Measurements from ENCODE around the gene C14orf119.

The C14orf119 gene

GRCh38 chr14:23112359-23113178, 17.3 kb downstream of the C14orf119 start:
- no peak for DNase-seq

DNA sequence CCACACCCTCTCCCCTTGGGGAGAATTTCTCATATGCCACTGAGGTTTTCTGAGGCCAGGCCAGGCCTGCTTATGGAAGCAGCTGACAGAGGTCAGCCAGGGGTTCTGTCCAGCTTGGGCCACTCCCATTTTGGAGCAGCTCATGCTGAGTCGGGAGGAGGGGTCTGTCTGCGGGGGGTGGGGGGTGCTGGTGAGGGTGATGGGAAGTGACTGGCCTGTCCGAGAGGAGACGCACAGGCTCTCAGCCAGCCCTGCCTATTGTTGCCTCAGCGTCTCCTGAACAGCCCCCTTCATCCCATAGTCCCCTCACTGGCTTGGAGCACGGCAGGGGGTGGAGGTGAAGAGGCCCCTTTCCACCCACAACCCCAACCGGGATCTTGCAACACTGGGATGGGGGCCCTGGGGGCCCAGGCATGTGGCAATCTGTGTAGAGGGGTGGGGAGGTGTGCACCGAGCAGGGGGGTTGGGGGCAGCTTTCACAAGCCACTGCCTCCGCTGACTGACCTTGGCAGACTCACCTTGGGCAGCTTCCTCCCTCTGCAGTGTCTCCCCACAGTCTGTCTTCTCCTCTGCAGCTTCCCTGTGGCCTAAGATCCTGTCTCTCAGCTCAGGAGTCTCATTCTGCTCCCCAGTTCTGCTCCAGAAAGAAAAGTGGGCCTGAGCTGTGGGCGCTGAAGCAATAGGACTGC, 18.3 kb downstream of the C14orf119 start:
- no peak for DNase-seq

GRCh38 chr14:23114120-23114458, 18.8 kb downstream of the C14orf119 start:
- no peak for DNase-seq

DNA sequence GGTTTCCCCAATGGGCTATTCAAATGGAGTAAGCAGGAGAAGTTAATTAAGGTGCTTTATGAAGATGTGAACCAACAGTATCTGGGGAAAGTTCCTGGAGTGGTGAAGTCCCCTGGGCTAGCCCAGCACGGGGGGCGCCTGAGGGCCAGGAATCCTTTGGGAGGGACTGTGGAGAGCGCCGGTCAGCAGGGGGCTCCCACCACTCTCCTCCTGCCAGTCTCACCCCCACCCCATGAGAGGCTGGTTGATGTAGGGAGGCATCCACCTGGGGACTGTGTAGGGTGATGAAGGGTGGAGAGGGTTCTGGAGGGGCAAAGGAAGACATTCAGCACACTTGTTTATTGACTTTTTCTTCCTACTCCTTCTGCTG, 19.3 kb downstream of the C14orf119 start:
- no peak for DNase-seq

DNA sequence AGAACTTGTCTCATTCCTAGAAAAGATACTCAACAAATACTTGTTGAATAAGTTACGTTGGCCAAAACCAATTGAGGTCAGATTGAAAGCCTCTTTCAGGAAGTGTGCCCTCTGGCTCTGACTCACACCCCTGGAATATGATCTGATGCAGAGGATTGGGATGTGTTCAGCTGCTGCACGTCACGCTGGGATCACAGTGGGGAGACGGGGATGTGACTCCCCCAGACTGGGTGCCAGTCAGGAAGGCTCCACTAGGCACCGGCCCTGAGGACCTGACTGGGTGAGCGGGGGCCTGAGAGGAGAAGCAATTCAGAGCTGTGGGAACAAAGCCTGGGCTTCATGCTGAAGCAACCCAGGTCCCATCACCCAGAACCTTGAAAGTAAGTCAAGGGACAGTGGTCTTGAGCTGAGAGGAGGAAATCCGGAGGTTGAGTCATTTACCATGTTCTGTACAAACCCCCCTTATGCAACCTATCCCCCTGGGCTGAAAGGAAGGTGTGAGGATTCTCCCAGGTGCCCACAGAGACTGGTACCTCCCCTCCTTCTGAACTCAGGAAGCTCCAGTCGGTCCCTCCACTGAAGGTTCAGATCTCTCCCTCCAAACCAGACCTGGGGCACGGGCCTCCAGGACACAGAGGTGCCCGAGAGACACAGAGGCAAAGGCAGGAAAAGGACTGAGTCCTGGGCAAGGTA, 19.9 kb downstream of the C14orf119 start:
- DNase-seq, result no peak

DNA sequence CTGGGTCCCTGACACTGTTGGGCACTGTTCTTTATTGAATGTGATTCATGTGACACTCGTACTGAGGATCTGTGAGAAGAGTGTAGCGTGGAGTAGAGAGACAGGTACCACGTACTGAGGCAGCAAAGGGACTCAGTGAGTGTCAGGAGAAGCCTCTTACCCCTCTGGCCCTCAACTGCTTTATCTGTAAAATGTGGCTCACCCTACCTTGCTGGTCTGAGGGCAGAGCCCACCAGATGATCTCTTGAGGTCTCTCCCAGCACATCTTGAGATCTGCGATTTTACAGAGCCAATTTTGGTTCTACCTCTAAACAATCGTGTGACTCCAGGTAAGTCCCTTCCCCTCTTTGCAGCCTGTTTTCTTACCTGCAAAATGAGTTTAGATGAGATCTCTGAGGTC, 20.6 kb downstream of the C14orf119 start:
- DNase-seq, result no peak

GRCh38 chr14:23117371-23118020, 22.2 kb downstream of the C14orf119 start:
- DNase-seq, result no peak

- DNase-seq, result no peak
These were observed 23.4 kb downstream of the C14orf119 start, which contains the start of gene CEBPE for GRCh38 chr14:23118506-23119362. CEBPE (minus strand) TSS chr14:23119255; CDS start chr14:23119091, 164 bp downstream.

- DNase-seq, result no peak
These were observed 24.3 kb downstream of the C14orf119 start for GRCh38 chr14:23119363-23120327.

DNA sequence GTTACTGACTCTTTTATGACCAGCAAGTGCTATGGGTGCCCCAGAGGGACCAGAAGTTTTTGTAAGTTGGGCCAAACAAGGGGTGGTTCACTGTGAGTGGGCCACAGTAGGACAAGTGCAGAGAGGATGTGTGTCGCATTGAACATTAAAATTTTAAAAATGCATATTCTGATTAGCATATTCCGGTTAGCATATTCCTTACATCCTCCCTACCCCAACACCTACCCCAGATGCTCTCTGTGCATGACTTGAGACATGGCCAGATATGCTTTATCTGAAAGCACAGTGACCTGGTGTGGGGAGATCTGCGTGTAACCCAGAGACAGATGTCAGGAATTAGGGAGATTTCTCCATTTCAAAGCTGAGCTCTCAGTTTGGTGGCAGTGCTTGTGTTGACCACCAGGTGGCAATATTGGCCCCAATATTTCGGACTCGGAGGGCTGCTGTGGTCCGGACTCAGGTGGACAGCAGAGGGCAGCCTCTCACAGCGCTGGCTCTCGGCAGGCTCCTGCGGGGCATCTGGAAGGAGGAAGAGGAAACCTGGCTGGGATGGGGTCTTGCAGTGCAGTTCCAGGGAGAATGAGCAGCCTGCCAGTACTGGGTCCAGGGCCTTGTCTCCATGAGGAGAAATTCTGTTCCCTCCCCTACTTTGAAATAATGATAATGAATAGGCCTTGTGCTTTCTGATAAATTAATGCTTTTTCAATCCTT, 25.4 kb downstream of the C14orf119 start:
- peak; percentile 88 to 97 for DNase-seq

GRCh38 chr14:23121361-23121771, 26.1 kb downstream of the C14orf119 start:
- DNase-seq, result no peak

DNA sequence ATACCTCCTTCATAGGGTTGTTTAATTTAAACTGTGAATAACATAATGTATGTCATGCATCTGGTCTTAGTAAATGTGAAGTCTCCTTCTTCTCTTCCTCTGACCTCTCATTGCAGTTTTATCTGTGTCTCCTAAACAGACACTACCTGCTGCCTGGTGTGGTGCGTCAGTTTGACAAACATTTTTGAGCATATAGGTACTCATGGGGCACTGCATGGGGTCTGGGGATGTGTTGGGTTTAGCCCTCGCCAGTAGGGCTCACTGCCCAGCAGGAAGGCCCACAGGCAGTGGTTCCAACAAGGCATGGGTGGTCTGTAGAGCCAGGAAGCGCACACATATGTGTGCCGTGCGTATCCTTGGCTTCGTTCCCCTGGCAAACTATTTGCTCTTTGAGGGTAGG, 26.8 kb downstream of the C14orf119 start:
- DNase-seq, result no peak

GRCh38 chr14:23123419-23123818, 28.1 kb downstream of the C14orf119 start:
- DNase-seq, result peak; percentile 99 to 100

DNA sequence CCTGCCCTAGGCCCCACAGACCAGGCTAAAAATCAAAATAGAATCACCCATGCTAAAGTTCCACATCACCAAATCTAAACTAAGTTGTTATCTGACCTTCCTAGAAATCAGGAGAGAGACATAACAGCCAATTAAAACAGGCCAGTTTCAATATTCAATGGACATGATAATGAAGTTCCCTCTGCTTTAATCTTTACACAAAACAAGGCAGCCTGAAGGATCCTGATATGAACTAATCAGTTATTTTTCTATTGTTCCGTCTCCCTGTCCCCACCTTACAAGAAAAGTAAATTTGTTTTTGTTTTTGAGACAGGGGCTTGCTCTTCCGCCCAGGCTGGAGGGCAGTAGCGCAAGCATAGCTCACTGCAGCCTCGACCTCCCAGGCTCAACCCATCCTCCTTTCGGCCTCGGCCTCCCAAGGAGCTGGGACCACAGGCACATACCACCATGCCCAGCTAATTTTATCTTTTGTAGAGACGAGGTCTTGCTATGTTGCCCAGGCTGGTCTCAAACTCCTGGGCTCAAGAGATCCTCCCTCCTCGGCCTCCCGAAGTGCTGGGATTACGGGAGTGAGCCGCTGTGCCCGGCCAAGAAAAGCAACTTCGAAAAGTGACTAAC, 29.1 kb downstream of the C14orf119 start:
- DNase-seq, result no peak

DNA sequence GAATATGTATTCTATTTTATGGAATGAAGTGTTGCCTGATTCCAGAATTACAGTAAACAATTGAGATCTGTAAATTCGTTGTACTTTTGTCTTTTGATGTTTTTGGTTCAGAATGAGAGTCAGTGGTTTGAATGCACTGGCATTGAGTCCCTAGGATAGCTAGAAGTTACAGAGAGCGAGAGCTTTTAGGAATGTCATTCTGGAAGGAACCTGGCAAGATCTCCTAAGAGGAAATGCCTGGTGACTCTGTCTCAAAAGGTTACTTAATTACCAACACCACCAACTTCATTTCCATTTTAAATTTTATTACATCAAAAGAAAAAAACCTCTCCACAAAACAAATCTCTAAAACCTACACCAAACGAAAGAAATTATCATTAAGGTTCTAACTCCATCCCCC, 29.7 kb downstream of the C14orf119 start:
- no peak for DNase-seq

DNA sequence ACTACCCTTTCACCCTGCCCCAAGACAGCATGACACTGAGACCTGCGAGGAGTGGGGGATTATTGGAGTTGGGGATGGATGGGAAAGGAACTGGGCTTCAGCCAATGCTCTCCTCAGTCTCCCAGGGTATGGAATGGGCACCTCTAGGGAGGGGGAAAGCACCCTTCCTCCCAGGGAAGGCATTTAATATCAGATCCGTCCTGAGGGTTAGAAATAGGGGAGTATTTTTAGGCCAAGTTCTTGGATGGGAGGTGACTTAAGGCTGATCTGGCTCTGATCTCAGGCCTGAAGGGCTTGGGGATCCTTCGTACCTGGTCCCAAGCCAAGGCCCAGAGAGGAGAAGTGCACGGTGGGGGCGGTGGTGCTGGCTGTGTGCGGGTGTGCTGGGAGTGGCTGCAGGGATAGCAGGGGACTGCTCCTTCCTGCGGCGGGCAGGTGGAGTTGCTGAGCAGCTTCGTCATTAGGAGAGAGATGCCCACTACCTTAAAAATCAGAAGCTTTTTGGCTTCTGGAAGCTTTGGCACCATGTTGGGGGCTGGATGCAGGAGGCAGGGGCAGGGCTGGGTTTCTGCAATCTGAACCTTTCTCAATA, 30.7 kb downstream of the C14orf119 start:
- no peak for DNase-seq

- DNase-seq, result no peak
These were observed 31.4 kb downstream of the C14orf119 start for GRCh38 chr14:23126548-23127278.

DNA sequence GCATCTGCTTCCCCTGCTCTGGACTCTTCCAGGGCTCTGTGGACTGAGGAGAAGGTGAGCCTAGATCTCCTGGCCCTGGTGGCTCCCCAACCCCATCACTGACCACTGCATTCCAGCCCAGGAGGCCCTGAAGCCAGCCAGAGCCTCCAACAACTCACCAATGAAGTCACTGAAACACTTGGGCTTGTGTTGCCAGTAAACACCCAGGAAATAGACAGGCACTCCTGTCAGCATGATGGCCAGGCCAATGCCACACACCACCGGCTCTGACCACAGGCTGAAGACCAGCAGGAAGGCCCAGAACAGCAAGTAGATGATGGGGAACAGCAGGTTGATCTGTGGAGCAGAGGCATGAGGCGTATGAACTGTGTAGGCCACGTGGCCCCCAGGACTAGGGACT, 32.6 kb downstream of the C14orf119 start:
- no peak for DNase-seq

Measured in NCI-H524 (cell line).